ENCODE measurements around the gene CRYGC.
"Not testable (repeated sequence)": the region's sequence is repeated elsewhere in the genome, so short reads cannot be mapped to it uniquely, and the experiment has no call there.

The CRYGC gene

GRCh38 chr2:208136716-208137094 lies 7.1 kb upstream of the CRYGC start:
- H3K9me3 ChIP-seq (ENCODE audit: control insufficient read depth, insufficient read depth, low read length), result no peaks in the 10 kb centered on the region
- DNase-seq (ENCODE audit: low read depth, low spot score), result no peak
- H3K4me1 ChIP-seq (ENCODE audit: control insufficient read depth, insufficient read depth, low read length), result peaks cover 1% of the 10 kb centered on the region; the same call in 1 of the 2 replicates
- H3K27ac ChIP-seq (ENCODE audit: low read length), result no peak overlapping the region
- WGBS (ENCODE audit: insufficient coverage, insufficient read length), result no CpG with 5 or more reads among the region's 2 CpGs
- H3K4me3 ChIP-seq (ENCODE audit: low read length), result no peak overlapping the region
- H3K27me3 ChIP-seq (ENCODE audit: control insufficient read depth, insufficient read depth, low read length), result no peaks in the 10 kb centered on the region
- H3K36me3 ChIP-seq (ENCODE audit: control insufficient read depth, insufficient read depth, low read length), result no peaks in the 10 kb centered on the region

DNA sequence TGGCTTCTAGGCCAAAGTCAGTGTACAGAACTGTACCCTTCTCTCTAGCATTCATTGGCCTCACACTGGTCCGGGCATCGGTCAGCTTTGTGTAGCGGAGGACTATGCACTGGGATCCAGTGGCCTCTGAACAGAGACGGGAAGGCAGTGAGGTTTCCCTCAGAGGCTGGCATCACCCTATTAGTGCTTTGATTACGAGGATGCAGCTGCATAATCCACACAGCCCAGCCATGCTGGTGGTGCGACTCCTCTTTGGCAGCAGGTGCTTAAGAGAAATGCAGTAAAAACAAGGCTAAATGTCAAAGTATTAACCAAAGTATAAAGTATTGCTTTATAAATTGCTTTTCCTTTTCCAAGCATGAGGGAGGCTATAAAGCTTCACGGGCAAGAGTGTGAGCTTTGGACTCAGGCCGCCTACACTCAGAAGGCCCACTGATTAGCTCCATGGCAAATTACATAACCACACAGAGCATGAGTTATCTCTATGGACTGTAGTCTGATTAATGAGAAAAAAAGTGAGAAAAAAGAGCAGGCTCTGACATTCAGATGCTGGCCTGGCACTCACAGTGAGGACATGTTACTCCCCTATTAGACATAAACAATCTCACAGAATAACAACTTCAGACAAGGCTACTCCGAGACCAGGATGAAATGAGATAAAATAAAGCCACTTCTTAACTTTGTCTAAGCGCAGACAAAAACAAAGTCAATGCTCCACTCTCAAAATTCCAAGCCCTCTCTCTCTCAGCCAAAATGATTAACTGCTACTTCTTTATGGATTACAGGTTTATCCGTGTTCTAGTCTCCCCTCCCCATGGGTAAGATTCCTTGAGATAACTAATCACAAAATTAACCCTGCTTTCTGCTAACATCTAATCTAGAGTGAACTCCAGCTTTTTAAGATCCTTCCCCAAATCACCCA lies 6.4 kb upstream of the CRYGC start:
- Histone ChIP-seq H3K36me3 (ENCODE audit: control insufficient read depth, insufficient read depth, low read length) (no peaks in the 10 kb centered on the region), H3K9me3 (ENCODE audit: control insufficient read depth, insufficient read depth, low read length) (no peaks in the 10 kb centered on the region), H3K4me1 (ENCODE audit: control insufficient read depth, insufficient read depth, low read length) (peaks cover 1% of the 10 kb centered on the region; the same call in 1 of the 2 replicates), H3K27me3 (ENCODE audit: control insufficient read depth, insufficient read depth, low read length) (no peaks in the 10 kb centered on the region), H3K27ac (ENCODE audit: low read length) (no peak overlapping the region), H3K4me3 (ENCODE audit: low read length) (no peak overlapping the region)
- WGBS (ENCODE audit: insufficient coverage, insufficient read length), result no CpG with 5 or more reads among the region's 11 CpGs
- DNase-seq (ENCODE audit: low read depth, low spot score), result no peak

DNA sequence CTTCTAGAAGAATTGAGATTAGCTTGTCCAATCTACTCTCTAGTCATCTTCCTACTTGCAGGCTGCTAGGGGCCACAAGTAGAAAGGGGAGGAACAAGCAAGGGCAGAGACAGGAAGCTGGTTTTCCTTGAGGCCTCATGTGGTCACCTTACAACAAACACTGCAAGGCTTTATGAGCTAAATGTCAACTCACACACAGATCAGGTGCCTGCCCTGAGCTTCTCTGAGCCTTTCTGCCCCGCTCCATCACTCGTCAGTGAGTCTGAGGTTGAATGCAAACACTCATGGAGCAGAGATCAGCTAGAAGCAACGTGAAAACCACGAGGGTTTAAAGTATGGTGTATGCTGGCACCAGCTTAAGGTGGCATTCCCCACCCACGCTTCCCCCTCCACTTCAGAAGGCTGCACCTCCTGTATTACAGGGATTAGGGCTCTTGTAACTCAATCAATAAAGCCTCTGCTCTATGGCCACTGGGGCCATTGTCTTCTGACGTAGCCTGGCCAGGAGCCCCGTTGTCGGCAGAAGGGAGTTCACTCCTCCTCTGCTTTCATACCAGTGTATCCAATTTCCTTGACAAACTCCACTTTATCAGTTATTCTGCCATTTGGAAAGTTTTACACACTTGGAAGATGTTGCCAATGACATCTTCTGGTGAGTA lies 5.4 kb upstream of the CRYGC start:
- DNase-seq (ENCODE audit: low read depth, low spot score), result no peak
- Histone ChIP-seq H3K27ac (ENCODE audit: low read length) (no peak overlapping the region), H3K4me3 (ENCODE audit: low read length) (no peak overlapping the region), H3K9me3 (ENCODE audit: control insufficient read depth, insufficient read depth, low read length) (no peaks in the 10 kb centered on the region), H3K36me3 (ENCODE audit: control insufficient read depth, insufficient read depth, low read length) (no peaks in the 10 kb centered on the region), H3K4me1 (ENCODE audit: control insufficient read depth, insufficient read depth, low read length) (peaks cover 1% of the 10 kb centered on the region; the same call in 1 of the 2 replicates), H3K27me3 (ENCODE audit: control insufficient read depth, insufficient read depth, low read length) (no peaks in the 10 kb centered on the region)
- WGBS (ENCODE audit: insufficient coverage, insufficient read length), result no CpG with 5 or more reads among the region's 8 CpGs

GRCh38 chr2:208130712-208131110 lies 1.1 kb upstream of the CRYGC start:
- H3K36me3 ChIP-seq (ENCODE audit: control insufficient read depth, insufficient read depth, low read length), result no peaks in the 10 kb centered on the region
- no peak for DNase-seq (ENCODE audit: low read depth, low spot score)
- no peak overlapping the region for H3K27ac ChIP-seq (ENCODE audit: low read length)
- no peak overlapping the region for H3K4me3 ChIP-seq (ENCODE audit: low read length)
- no CpG with 5 or more reads among the region's 6 CpGs for WGBS (ENCODE audit: insufficient coverage, insufficient read length)
- H3K9me3 ChIP-seq (ENCODE audit: control insufficient read depth, insufficient read depth, low read length), result no peaks in the 10 kb centered on the region
- H3K27me3 ChIP-seq (ENCODE audit: control insufficient read depth, insufficient read depth, low read length), result no peaks in the 10 kb centered on the region
- H3K4me1 ChIP-seq (ENCODE audit: control insufficient read depth, insufficient read depth, low read length), result peaks cover 1% of the 10 kb centered on the region; the same call in 1 of the 2 replicates

GRCh38 chr2:208128136-208128535 lies 1.5 kb downstream of the CRYGC start:
- no peaks in the 10 kb centered on the region for H3K4me1 ChIP-seq (ENCODE audit: control insufficient read depth, insufficient read depth, low read length)
- no CpG with 5 or more reads among the region's 12 CpGs for WGBS (ENCODE audit: insufficient coverage, insufficient read length)

DNA sequence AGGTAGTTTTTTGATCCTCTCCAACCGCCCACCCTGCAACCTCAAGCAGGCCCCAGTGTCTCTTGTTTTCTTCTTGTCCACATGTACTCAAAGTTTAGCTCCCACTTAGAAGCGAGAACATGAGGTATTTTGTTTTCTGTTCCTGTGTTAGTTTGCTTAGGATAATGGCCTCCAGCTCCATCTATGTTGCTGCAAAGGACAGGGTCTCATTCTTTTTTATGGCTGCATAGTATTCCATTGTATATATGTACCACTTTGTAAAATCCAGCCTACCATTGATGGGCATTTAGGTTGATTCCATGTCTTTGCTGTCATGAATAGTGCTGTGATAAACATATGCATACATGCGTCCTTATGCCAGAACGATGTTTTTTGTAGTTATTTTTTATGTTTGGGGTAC lies 2.5 kb downstream of the CRYGC start:
- DNase-seq (ENCODE audit: low read depth, low spot score), result no peak
- no peak overlapping the region for H3K27ac ChIP-seq (ENCODE audit: low read length)
- H3K36me3 ChIP-seq (ENCODE audit: control insufficient read depth, insufficient read depth, low read length), result no peaks in the 10 kb centered on the region
- no peaks in the 10 kb centered on the region for H3K9me3 ChIP-seq (ENCODE audit: control insufficient read depth, insufficient read depth, low read length)
- no peak overlapping the region for H3K4me3 ChIP-seq (ENCODE audit: low read length)
- no peaks in the 10 kb centered on the region for H3K4me1 ChIP-seq (ENCODE audit: control insufficient read depth, insufficient read depth, low read length)
- no peaks in the 10 kb centered on the region for H3K27me3 ChIP-seq (ENCODE audit: control insufficient read depth, insufficient read depth, low read length)
- WGBS (ENCODE audit: insufficient coverage, insufficient read length), result no CpG with 5 or more reads among the region's 4 CpGs

More at GRCh38 chr2:208128136-208128535, 1.5 kb downstream of the CRYGC start:
- Histone ChIP-seq H3K27me3 (ENCODE audit: control insufficient read depth, insufficient read depth, low read length) (no peaks in the 10 kb centered on the region), H3K9me3 (ENCODE audit: control insufficient read depth, insufficient read depth, low read length) (no peaks in the 10 kb centered on the region), H3K4me3 (ENCODE audit: low read length) (no peak overlapping the region), H3K27ac (ENCODE audit: low read length) (no peak overlapping the region), H3K36me3 (ENCODE audit: control insufficient read depth, insufficient read depth, low read length) (no peaks in the 10 kb centered on the region)
- DNase-seq (ENCODE audit: low read depth, low spot score), result no peak

GRCh38 chr2:208125251-208125650 lies 4.4 kb downstream of the CRYGC start:
- no CpG with 5 or more reads among the region's 4 CpGs for WGBS (ENCODE audit: insufficient coverage, insufficient read length)
- DNase-seq (ENCODE audit: low read depth, low spot score), result no peak
- Histone ChIP-seq H3K9me3 (ENCODE audit: control insufficient read depth, insufficient read depth, low read length) (no peaks in the 10 kb centered on the region), H3K4me1 (ENCODE audit: control insufficient read depth, insufficient read depth, low read length) (no peaks in the 10 kb centered on the region), H3K36me3 (ENCODE audit: control insufficient read depth, insufficient read depth, low read length) (no peaks in the 10 kb centered on the region), H3K27ac (ENCODE audit: low read length) (no peak overlapping the region), H3K27me3 (ENCODE audit: control insufficient read depth, insufficient read depth, low read length) (no peaks in the 10 kb centered on the region), H3K4me3 (ENCODE audit: low read length) (no peak overlapping the region)

GRCh38 chr2:208124013-208124715 lies 5.5 kb downstream of the CRYGC start, which contains the start of gene CRYGD:
CRYGD (minus strand) TSS chr2:208124524; CDS start chr2:208124473, 51 bp downstream.
- H3K4me3 ChIP-seq (ENCODE audit: low read length), result peak within 1 kb of the TSS; percentile 17; the same call in 1 of the 2 replicates
- not testable (repeated sequence) for H3K9me3 ChIP-seq (ENCODE audit: control insufficient read depth, insufficient read depth, low read length); H3K4me1 ChIP-seq (ENCODE audit: control insufficient read depth, insufficient read depth, low read length); H3K27ac ChIP-seq (ENCODE audit: low read length); H3K27me3 ChIP-seq (ENCODE audit: control insufficient read depth, insufficient read depth, low read length); H3K36me3 ChIP-seq (ENCODE audit: control insufficient read depth, insufficient read depth, low read length); DNase-seq (ENCODE audit: low read depth, low spot score)
- no CpG with 5 or more reads among the region's 46 CpGs for WGBS (ENCODE audit: insufficient coverage, insufficient read length)

DNA sequence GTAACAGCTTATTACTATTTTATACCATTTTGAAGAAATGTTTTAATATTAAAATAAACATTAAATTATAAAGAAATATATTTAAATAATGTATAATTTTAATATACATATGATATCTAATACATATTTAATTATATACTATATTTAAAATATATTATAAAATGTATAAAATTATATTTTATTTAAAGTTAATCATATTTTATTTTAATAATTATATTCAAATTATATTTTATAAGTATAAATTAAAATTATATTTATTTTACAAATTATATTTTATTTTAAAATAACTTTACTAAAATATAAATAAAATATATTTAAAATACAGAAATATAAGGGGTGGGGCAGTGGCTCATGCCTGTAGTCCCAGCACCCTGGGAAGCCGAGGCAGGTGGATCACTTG lies 7.4 kb downstream of the CRYGC start:
- no peak overlapping the region for H3K4me3 ChIP-seq (ENCODE audit: low read length)
- no peak for DNase-seq (ENCODE audit: low read depth, low spot score)
- H3K36me3 ChIP-seq (ENCODE audit: control insufficient read depth, insufficient read depth, low read length), result no peaks in the 10 kb centered on the region
- H3K27ac ChIP-seq (ENCODE audit: low read length), result no peak overlapping the region
- no peaks in the 10 kb centered on the region for H3K9me3 ChIP-seq (ENCODE audit: control insufficient read depth, insufficient read depth, low read length)
- whole genome bisulfite sequencing (ENCODE audit: insufficient coverage, insufficient read length), result no CpG with 5 or more reads among the region's 1 CpG
- H3K27me3 ChIP-seq (ENCODE audit: control insufficient read depth, insufficient read depth, low read length), result no peaks in the 10 kb centered on the region
- no peaks in the 10 kb centered on the region for H3K4me1 ChIP-seq (ENCODE audit: control insufficient read depth, insufficient read depth, low read length)

DNA sequence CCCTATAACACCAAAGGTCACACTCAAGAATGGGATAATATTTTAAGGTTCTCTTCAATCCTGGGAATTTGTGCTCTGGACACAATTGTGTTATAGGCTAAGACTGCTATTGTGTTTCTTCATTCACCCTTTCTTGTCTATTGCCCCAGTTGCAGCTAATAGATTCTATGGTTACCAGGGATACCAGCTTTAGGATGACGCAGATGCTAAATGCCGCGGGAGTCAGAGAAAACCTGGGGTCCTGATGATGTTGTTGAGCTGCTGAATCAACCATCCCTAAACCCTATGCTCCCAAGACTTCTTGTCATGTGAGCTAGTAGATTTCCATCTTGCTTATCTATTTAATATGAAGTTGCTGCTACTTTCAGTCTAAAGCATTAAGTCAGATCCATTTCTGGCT lies 10.7 kb downstream of the CRYGC start:
- no peaks in the 10 kb centered on the region for H3K9me3 ChIP-seq (ENCODE audit: control insufficient read depth, insufficient read depth, low read length)
- H3K4me3 ChIP-seq (ENCODE audit: low read length), result no peak overlapping the region
- no peak for DNase-seq (ENCODE audit: low read depth, low spot score)
- WGBS (ENCODE audit: insufficient coverage, insufficient read length), result no CpG with 5 or more reads among the region's 3 CpGs
- H3K27me3 ChIP-seq (ENCODE audit: control insufficient read depth, insufficient read depth, low read length), result no peaks in the 10 kb centered on the region
- H3K4me1 ChIP-seq (ENCODE audit: control insufficient read depth, insufficient read depth, low read length), result no peaks in the 10 kb centered on the region; the same call in 1 of the 2 replicates
- H3K36me3 ChIP-seq (ENCODE audit: control insufficient read depth, insufficient read depth, low read length), result no peaks in the 10 kb centered on the region
- no peak overlapping the region for H3K27ac ChIP-seq (ENCODE audit: low read length)

Data from iPS DF 6.9 (cell line).